IPS-NIHi7 (cell line): Measurements from ENCODE around the gene MORN1.

Experiments used
- DNase-seq: peaks from one replicate; pipeline ENCODE4 v3.0.0; 2012; ENCODE audit warnings: mixed read lengths; ENCODE audit errors: extremely low spot score

MORN1 gene

DNA sequence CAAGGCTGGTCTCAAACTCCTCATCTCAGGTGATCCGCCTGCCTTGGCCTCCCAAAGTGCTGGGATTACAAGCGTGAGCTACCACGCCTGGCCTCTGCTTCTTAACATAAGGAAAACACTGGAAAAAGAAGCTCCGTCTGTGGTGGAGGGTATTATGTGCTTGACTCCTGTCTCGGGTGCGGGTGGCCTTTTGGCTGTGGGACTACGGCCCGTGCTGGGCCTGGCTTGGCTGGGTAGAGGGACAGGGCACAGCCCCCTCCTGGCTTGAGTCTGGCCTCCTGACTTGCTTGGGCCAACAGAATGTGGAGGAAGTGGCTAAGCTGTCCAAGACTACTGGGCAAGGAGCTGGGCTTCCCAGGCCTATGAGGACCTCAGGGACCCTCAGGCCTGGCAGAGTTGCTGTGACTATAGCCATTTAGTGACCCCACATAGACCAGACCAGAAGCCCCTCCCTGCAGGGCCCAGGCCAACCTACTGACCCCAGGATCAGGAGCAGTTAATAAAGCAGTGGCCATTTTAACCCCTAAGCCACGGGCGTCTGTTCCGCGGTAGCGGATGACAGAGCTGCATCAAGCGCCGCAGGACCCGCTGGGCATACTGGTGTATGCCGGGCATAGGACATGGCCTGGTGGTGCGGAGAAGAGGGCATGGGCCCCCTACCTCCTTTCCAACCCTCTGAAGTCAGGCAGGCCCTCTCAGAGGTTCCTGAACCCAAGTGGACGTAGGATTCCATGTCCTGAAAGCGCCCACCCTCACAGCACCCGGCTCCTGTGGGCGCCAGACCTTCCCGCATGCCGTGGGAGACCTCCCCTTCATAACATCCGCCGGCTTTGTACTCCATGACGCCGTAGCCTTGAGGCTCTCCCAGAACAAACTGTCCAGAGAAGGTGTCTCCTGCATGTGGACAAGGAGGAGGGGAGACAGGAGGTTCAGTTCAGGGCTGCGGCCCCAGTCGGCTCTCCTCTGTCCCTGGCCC, 4.4 kb downstream of the MORN1 start:
- DNase-seq, result no peak

DNA sequence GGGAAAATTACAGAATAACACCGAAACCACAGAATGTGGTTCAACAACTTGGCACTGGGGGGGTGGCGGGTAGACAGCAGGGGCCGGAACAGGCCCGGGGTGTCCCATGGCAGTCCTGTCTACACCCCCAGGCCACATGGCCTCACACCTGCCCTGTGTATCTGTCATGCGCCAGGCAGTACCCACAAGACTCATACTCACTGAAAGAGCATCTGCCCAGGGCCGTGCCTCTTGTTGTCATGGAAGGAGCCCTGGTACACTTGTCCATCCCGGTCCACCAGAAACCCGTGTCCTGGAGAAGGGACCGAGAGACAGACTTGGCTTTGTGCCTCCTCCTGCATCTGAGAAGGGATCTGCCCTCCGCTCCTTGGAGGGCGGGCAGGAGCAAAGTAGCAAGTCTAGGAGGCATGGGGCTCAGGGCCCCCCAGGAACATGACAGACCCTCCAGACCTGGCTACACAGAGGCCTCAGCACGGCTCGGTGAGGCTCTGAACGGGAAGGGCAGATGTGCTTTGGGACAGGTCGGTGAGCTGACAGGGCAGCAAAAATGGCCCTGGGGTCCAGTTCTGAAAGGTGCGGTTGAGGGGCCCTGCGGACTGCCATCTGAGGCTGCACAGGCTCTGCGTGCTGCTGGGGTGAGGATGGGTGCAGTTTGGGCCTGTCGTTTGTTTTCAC, 5.6 kb downstream of the MORN1 start:
- no peak for DNase-seq

DNA sequence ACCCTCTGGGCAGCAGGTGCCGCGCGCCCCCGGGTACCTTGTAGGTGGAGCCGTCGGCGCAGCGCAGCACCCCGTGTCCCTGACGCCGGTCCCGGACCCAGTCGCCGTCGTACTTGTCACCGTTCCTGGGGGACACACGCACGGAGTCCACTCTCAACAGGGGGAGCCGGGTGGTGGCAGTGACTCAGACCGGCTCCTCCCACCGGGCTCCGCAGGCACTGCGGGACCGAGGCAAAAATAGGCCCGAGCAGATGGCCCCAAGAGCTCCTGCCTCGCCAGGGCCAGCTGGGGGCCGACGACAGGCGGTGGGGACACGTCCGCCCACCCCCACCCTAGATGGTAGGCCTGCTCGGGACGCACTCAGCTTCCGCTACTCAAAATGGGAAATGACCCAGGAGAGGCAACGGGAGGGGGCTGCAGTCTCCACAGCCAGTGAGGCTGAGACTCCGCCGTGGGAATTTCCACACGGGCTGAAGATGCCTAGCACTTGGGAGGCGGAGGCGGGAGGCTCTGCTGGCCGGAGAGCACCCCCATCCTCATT, 6.3 kb downstream of the MORN1 start:
- no peak for DNase-seq

DNA sequence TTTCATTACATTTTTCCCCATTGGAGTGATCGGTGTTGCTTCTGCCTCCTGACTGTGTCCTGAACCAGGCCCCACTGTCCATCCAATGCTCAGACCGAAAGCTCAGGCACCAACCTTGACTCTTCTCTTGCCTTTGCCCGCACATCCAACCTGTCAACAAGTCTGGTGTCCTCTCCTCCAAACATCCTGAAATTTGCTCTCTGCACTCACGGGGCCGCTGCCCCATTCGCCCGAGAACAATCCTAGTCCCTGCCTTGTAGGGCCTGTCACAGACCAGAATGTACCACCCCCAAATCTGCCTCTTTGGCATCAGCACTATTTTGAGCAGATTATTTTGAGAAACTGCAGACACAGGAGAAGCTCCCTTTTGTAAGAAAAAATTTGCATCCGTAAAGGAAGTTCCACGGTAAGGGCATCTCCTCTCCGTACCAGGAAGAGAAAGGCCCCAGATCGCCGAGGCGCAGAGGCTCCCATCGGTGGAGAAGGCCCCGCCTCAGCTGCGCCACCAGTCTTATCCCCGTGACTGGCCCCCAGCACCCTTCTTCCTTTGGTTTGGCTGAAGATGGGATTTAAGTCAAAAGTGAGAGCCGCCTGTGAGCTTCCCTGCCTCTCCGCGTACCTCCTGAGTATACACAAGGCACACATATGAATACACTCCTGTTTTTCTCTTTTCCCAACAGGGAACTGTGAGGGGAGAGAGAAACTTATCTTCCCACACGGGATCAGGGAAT, 7.1 kb downstream of the MORN1 start:
- no peak for DNase-seq

DNA sequence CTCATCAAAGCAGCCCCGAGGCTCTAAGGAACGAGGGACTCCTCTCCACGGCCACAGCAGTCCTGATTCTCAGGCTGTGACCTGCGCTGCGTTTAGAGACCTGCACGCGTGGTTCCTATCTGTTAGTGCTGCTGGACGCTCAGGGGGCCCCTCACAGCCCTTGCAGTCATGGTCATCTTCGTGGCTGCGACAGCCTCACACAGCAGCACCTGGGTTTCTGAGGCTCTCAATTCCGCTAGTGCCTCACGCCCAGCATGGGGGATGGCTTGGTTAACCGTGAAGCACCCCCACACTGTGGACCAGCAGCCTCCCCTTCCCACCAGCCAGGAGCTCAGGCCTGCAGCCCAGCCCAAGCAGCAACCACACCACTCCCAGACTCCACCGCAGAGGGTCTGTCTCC, 7.8 kb downstream of the MORN1 start:
- DNase-seq, result no peak

DNA sequence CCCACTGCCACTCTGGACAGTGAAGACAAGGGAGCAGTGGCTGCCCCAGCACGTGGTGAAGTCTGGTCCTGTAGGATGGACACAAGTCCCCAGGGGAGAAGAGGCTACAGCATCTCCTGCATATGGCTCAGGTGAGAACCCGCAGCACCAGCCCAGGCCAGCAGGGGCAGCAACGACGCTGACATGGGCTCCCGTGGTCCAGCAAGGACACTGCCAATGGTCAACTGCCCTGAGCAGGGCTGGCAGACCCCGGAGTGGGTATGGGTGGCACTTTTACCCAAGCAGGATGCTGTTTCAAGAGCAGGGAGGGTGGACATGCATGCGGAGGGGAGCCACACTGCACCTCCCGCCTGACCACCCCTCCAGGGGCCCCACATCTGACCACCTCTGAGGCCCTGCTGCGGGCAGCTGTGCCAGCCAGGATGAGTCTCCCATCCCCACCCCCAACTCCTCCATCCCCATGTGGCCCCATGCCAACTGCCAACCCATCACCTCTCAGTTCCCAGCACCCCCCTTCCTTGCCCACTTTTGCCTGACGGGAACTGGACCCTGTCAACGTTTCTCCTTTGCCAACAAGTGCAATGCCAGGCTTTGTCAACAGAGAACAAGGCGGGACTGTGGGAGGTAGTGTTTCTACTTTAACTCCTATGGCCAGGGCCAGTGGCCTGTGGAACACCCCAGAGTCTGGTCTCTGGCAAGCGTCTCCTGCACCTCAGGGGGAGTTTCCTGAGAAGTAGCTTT, 8.6 kb downstream of the MORN1 start:
- peak; percentile 89 for DNase-seq

DNA sequence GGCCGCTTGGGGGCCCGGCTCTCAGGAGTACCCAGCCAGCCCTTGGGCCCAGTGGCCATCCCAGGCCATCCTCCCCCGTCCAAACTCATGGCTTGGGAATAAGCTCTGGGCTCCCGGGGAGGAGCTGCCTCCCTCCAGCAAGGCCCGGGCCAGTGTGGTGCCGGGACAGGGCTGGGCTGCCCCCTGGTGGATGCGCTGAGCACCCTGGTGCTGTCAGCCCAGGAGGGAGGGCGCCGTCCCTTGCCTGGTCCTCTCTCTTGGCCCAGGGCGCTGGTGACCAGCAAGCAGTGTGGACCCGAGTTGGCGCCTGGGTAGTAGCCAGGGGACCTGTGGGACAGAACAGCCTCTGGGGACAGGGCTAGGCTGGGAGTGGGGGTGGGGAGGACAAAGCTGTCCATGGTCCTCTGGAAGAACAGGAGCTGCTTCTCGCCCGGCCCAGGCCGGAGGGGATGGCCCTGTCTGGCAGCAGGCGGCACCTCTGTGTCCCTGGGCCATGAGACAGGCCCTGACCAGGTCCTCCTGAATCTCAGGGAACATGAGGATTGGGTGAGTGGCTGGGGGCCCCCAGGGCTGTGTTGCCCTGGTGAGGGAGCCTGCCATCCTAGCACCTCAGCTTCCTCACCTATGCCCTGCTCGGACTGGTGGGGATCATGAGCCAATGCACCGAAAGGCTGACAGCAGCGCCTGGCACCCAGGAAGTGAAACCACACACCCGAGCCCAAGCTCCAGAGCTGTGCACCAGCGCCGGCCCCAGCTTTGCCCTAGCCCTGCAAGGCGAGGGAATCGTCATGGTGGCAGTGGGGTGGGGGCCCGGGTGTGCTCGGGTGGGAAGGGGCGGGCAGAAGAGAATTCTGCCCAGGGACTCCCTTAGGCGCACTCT, 9.4 kb downstream of the MORN1 start:
- DNase-seq, result peak; percentile 98

DNA sequence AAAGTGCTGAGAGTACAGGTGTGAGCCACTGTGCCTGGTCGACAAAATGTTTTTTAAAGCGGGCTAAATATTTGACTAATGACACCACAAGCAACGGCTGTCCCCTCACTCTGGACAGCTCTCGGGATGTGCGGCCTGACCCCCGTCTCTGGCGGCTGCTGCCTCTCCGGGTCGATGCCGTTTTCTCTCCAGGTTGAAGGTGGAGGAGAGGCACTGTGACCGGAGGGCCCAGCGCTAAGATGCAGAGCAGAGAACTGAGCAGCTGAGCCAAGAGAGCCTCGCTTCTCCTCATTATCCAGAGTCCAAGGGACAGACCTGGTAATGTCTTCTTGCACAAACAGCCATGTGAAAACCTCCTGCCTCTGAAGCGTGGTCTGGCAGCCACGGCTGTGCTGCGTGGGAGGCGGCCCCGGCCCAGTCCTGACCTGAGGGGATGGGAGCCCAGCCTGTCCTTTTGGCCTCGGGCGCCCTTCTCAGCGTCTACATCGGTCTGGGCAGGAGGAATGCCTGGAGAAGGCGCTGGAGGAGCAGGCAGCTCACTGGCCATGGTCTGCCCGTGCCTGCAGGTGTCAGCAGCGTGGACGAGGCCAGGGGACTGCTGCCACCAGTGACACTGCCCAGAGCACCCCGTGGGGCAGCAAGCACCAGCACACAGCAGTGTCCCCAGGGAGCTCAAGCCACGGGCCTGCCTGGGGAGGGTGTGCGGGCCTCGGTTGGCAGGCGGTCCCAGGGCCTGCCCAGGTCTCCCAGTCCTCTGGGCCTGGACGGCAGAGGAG, 10.3 kb downstream of the MORN1 start:
- DNase-seq, result no peak

DNA sequence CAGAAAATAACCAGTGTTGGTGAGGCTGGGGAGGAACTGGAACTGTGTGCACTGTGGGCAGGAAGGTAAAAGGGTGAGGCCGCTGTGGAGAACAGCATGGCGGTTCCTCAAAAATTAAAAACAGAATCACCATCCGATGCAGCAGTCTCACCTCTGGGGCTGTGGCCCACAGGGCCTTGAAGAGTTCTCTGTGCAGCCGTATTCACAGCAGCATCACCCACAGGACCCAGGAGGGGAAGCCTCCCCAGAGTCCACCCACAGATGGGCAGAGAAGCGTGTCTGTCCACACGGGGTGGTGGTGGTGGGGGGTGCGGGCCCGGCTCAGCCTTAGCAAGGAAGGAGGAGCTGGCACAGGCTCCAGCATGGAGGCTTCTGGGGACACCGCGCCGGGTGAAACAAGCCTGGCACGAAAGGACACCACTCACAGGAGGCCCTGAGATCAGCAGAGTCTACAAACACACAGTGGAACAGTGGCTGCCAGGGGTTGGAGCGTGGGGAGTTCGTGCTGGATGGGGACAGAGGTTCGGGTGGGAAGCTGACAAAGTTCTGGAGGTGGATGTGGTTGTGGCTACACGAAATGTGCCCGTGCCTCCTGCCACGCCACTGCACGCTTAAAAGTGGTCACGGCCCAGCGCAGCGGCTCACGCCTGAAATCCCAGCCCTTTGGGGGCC, 11.5 kb downstream of the MORN1 start:
- DNase-seq, result no peak

DNA sequence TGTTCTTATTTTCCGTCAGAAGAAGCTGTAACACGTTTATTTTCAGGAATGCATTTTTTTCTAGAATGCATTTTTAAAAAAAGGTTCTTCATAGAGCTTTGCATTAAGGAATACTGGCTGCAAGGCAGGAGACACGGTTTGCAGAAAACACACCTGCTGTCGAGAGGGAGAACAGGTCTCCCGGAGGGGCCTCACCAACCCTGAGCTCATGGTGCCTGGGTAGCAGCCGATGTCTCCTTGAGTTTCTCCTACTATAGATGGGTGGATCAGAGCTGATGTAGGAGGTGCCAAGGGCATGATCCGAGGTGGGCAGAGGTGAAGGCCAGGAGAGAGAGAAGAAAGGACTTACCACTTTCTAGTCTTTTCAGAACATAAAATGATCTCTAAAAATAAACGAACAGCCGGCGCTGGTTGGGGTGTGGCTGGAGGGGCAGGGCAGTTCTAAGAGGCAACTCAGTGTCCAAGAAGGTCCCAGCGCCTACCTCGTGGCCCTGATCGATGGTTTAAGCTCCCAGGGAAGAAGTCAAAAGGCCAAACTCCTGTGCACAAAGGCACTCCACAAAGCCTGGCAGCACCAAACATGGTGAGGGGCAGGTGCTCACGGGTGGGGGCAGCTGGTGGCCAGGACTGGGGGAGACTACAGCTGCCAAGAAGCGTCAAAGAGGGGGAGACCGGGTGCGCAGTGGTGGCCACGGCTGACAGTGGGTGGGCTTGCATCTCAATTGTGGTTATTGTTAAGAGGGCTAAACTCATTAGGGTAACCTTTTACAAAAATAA, 12.2 kb downstream of the MORN1 start:
- DNase-seq, result no peak

DNA sequence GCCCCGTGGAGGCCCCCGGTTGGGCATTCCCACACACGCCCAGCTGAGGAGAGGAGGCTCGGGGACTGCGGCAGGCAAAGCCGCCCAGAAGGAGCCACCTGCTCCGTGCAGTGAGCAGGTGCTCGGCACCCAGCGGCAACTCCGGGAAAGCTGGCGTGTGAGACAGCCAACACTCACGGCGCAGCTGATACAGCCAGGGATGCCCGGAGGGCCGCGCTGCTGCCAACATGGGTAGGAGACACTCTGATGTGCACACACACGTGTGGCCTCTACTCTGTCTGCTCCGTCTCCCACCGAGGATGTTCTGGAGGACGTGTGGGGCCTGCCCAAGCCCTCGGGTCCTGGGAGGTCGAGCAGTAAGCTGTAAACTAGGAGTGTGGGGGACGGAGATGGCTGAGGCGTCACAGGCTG, 12.9 kb downstream of the MORN1 start:
- no peak for DNase-seq

DNA sequence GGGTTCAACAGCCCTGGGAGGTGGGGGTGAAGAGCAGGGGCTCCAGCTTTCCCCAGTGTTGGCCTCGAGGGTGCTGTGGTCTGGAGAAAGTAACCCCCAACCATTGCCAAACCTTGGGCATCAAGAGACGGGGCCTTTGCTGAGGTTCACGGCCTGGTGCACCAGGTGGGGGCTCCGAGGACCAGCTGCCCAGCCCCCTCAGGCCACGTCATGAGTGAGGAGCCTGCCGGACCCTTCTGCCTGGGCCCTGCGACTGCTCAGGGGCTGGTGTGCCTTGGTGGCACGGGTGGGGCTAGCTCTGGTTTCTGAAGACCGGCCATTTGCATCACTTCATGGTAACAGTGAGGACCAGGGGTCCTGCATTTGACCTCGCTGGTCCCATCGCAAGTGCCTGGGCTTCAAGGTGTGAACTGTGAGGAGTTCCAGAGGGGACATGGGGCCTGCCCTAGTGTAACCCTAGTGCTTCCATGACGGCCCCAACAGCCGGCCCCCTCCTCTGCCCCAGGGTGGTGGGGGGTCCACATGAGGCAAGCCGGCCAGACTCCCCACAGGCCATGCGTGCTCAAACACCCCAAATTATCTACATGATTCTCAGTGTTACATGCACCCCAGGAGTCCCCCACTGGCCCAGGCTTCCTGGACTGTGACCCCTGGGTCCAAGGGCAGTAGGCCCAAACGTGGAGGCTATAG, 13.5 kb downstream of the MORN1 start:
- DNase-seq, result no peak

DNA sequence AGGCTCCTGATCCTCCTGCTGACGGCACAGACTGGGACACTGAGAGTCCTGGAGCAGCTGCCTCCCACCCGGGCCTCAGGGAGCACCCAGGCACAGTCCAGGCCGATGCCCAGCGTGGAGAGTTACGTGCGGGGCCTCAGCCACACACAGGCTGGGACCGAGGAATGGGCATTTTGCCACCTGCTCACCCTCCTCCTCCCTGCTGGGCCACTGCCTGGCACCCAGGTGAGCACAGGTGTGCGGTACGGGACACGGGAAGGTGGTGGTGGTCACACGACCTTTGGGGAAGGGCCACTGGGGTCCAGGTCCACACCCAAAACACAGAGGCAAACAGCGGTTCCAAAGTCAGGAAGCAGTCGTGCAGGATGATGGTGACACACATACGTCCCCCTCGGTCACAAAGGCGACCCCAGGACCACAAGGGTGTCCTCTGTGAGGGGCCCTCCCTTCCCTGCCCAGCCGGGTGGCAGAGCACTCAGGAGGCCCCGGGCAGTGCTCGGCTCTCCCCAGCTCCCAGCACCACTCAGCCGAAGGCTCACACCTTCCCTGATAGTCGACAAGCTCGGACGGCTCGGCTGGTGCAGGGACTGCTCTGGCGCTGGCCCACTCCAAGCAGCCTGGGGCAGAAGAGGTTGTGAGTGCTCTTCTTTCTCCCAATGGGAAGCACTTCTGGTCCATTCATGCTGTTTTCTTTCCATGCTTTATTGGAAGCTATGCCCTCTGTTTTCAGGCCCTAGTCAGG, 14.3 kb downstream of the MORN1 start:
- no peak for DNase-seq

DNA sequence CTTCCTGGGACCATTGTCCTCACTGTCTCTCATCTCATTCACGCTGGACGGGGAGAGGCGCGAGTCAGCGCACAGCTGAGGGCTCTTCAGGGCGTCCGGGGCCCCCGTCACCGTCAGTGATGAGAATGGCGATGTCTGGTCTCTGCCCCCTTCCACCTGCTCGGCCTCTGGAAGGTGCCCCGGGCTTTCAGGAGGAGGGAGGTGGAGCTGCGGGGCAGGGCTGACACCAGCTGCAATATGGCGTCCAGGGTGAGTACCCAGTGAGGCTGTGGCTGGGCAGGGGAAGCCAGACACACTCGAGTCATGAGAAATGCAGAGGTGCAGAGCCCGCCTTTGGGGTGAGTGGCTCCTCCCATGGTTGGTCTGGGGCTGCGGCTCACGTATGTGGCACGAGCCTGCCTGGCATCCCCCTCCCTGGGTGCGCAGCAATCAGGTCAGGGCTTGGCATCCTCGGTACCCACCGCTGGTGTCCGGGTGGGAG, 15.1 kb downstream of the MORN1 start:
- no peak for DNase-seq

DNA sequence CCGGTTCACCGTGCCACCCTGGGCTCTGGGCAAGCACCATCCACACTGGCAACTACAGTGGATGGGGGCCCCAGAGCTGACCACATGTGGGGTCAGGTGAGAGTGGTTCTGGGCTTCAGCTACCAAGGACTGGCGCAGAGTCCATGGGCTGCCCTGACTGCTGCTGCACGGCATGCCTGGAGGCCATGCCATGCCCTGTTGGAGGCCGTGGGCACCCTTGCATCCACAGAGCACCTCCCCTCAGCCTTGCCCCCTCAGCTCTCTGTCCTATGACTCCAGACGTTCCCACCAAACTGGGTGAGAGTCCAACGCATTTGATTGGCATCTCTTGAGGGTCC, 15.5 kb downstream of the MORN1 start:
- DNase-seq, result no peak

DNA sequence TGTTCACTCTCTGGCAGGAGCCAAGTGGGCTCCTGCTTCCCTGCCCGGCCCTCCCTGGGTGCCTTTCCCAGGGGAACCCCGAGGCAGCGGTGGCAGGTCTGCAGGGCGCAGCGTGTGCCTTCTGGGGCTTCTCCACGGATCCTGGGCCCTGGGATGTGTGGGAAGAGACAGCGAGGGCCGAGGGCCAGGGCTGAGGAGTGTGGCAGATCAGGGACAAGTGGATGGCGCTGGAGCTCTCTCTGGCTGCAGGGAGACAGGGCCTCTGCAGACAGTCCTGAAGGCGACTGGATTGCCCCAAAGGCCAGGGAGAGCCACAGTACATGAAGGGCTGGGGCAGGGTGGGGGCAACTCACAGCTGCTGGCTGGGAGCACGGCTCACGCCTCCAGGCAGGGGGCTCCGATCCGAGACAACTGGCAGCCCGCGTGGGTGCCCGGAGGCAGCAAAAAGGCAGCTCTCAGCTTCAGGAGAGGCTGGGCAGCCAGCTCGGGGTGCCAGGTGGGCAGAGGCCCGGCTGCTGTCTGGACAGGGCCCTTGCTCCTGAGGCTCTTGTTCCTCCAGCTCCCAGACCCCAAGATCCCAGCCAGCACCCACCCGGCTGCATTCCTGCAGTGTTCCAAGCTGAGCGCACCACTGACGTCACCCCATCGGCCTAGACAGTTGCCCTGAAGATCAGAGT, 16.0 kb downstream of the MORN1 start:
- DNase-seq, result no peak
